ENCODE measurements around the gene TMEM187.
A peak's percentile ranks its signal among the peaks of the same experiment; 100 is the strongest.

The TMEM187 gene

GRCh38 chrX:153930011-153930910 lies 42.3 kb upstream of the TMEM187 start:
- Mint-ChIP-seq H3K27ac (peak overlapping the region; percentile 69), H3K9me3 (no peaks in the 10 kb centered on the region), H3K4me1 (peaks cover 35 to 48% of the 10 kb centered on the region in 2 donors), H3K27me3 (no peaks in the 10 kb centered on the region), H3K4me3 (peak overlapping the region; percentile 21 to 43), H3K36me3 (peaks cover 11 to 45% of the 10 kb centered on the region in 2 donors)
- ATAC-seq (replicated peaks) = no peak
- no peak for DNase-seq

DNA sequence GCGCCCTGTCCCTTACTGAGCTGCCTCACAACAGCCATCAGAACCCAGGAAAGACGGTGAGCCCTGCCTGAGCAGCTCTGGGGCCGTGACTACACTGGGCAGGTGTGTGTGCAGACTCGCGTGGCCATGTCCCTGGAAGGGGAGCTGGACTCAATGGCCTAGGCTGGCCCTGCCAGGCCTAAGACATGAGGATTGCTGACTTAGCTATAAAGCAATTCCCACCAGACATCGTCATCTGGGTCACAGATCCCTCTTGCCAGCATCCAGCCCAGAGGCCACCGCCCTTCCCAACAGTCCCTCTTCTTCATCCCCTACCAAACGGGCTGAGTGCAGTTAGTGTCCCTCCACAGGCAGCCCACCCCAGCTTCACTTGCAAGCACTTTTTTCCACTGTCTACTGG lies 41.4 kb upstream of the TMEM187 start:
- H3K9me3 Mint-ChIP-seq = no peaks in the 10 kb centered on the region
- no peak overlapping the region for H3K4me3 Mint-ChIP-seq
- DNase-seq (no peak), ATAC-seq (replicated peaks) (no peak)
- peaks cover 11 to 39% of the 10 kb centered on the region in 2 donors for H3K36me3 Mint-ChIP-seq
- H3K27me3 Mint-ChIP-seq = no peaks in the 10 kb centered on the region
- H3K27ac Mint-ChIP-seq = peak overlapping the region; percentile 6
- peaks cover 36 to 44% of the 10 kb centered on the region in 2 donors for H3K4me1 Mint-ChIP-seq

GRCh38 chrX:153931748-153932147 lies 40.8 kb upstream of the TMEM187 start:
- Mint-ChIP-seq H3K4me1 (peaks cover 33 to 40% of the 10 kb centered on the region in 2 donors), H3K4me3 (no peak overlapping the region), H3K27ac (peak overlapping the region; percentile 6), H3K9me3 (no peaks in the 10 kb centered on the region), H3K36me3 (peaks cover 11 to 42% of the 10 kb centered on the region in 2 donors), H3K27me3 (no peaks in the 10 kb centered on the region)
- ATAC-seq (replicated peaks) (no peak), DNase-seq (no peak)

GRCh38 chrX:153932220-153932915 lies 40.2 kb upstream of the TMEM187 start:
- Mint-ChIP-seq H3K9me3 (no peaks in the 10 kb centered on the region), H3K27ac (peak overlapping the region; percentile 16), H3K36me3 (peaks cover 9 to 37% of the 10 kb centered on the region in 2 donors), H3K4me3 (peak overlapping the region in 1 of 2 donors; percentile 44), H3K4me1 (peaks cover 29 to 34% of the 10 kb centered on the region in 2 donors), H3K27me3 (no peaks in the 10 kb centered on the region)
- ATAC-seq (replicated peaks) = no peak
- DNase-seq = no peak

DNA sequence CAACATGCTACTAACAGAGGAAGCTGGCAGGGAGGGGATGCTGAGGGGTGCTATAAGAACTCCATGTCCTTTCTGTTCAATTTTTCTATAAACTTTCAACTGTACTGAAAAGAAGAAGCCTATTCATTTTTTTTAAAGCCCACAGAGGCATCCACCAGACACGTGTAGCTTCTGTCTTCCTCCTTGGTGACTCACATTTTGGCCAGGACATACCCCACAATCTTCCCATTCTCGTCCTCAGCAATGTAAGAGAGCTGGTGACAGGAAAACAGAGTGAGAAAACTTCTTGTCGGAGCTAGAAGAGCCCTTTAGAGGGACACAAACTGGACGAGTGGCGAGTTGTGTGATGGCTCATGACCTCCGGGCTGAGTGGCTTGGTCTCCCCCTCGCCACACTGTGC lies 38.8 kb upstream of the TMEM187 start:
- Mint-ChIP-seq H3K4me1 (peaks cover 32 to 35% of the 10 kb centered on the region in 2 donors), H3K27ac (peak overlapping the region; percentile 94), H3K36me3 (peaks cover 13 to 39% of the 10 kb centered on the region in 2 donors), H3K27me3 (no peaks in the 10 kb centered on the region), H3K4me3 (peak overlapping the region; percentile 87 to 89), H3K9me3 (no peaks in the 10 kb centered on the region)
- ATAC-seq (replicated peaks) = no peak
- no peak for DNase-seq

DNA sequence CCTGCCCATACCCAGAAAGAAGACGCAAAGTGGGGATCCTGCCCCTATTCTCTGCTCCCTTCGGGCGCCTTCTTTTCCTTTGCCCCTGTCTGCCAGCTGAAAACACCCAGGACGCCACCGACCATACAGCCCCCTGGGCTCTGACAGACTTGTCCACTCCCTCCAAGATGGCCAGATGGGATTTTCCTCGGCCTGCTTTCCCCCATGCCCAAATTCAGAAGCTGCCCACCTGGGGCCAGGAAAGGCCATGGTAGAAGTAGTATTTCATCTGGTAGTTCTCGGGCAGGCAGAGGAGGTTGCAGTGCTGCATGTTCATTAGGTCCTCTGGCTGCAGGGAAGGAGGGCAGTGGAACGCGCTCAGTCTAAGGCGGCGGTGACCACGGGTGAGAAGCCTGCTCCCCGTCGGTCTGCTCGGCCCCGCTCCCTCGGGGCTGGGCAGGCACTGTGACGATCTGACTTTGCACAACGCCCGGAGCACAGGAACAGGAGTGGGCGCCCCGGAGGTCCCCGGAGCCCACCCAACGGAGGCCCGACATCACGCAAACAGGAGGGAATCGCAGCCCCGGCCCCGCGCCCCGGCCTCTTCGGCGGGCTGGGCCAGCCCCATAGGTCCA lies 38.3 kb upstream of the TMEM187 start:
- H3K27me3 Mint-ChIP-seq = no peaks in the 10 kb centered on the region
- H3K9me3 Mint-ChIP-seq = no peaks in the 10 kb centered on the region
- H3K4me1 Mint-ChIP-seq = peaks cover 29 to 31% of the 10 kb centered on the region in 2 donors
- peak overlapping the region; percentile 87 to 89 for H3K4me3 Mint-ChIP-seq
- peak; percentile 33 to 34 for ATAC-seq (replicated peaks)
- H3K36me3 Mint-ChIP-seq = peaks cover 13 to 35% of the 10 kb centered on the region in 2 donors
- peak overlapping the region; percentile 94 for H3K27ac Mint-ChIP-seq
- no peak for DNase-seq

DNA sequence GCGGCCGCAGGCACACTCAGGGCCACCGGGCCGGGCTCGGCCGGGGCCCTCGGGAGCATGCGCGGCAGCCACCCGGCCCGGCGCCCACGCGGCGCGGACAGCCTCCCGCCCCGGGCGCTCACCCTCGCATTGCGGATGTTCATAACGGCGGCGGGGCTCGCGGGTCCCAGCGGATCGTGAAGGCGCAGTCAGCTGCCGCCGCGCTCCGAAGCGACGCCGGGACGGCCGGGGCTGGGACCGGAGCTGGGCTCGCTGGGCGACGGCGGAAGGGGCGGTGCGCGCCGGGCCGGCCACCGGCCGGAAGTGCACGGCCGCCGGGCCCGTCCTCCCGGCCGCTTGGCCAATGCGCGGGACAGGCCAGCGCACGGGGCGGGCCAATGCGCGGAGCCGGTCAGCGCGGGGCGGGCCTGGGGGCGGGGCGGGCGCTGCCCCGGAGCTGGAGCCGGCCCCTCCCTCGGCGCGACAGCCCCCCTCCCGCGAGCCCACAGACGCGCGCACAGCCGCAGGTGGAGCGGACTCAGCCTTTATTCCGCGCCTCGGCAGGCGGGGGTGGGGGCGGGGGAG lies 37.7 kb upstream of the TMEM187 start, which contains the start of gene NAA10:
NAA10 (minus strand) TSS at position 276 of the 564 bp plus-strand sequence; CDS start at position 143, 133 bp downstream.
- no peaks in the 10 kb centered on the region for H3K9me3 Mint-ChIP-seq

DNA sequence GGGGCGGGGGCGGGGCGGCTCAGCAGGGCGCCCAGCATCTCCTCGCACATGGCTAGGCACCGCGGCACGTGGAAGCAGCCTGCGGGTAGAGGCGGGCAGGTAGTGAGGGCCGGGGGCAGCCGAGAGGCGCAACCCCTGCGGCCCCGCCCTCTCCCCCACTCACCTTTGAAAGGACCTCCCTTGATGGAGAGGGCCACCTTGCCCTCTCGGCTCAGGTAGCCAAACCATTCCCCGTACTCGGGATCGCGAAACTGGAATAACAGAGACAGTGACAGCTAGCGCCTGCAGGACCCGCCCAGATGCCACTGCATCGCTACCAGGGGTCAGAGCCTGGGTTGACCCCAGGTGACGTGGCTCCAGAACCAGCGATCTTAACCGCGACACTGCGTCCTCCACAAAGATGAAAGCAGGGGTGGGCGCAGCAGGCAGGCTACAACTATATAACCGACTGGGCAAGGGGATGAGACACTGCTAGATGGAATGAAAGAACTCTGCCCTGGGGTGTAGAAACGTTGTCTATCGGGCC lies 37.2 kb upstream of the TMEM187 start:
- peak overlapping the region; percentile 79 for H3K27ac Mint-ChIP-seq
- ATAC-seq (replicated peaks) (no peak), DNase-seq (no peak)
- no peaks in the 10 kb centered on the region for H3K27me3 Mint-ChIP-seq
- H3K9me3 Mint-ChIP-seq = no peaks in the 10 kb centered on the region
- peaks cover 17 to 27% of the 10 kb centered on the region in 2 donors for H3K36me3 Mint-ChIP-seq
- peaks cover 27 to 34% of the 10 kb centered on the region in 2 donors for H3K4me1 Mint-ChIP-seq
- peak overlapping the region; percentile 56 to 72 for H3K4me3 Mint-ChIP-seq

More for the DNA sequence above, 37.7 kb upstream of the TMEM187 start, which contains the start of gene NAA10:
- Mint-ChIP-seq H3K4me1 (peaks cover 30 to 32% of the 10 kb centered on the region in 2 donors), H3K27me3 (no peaks in the 10 kb centered on the region), H3K36me3 (peaks cover 17 to 31% of the 10 kb centered on the region in 2 donors), H3K27ac (peak within 1 kb of the TSS; percentile 94), H3K4me3 (peak within 1 kb of the TSS; percentile 87 to 89)
- DNase-seq (peak; percentile 61), ATAC-seq (replicated peaks) (peak; percentile 91 to 93)

- Mint-ChIP-seq H3K27me3 (no peaks in the 10 kb centered on the region), H3K36me3 (peaks cover 15 to 19% of the 10 kb centered on the region in 2 donors), H3K4me1 (peaks cover 24 to 29% of the 10 kb centered on the region in 2 donors), H3K4me3 (no peak overlapping the region), H3K27ac (no peak overlapping the region), H3K9me3 (no peaks in the 10 kb centered on the region)
- DNase-seq (no peak), ATAC-seq (replicated peaks) (no peak)
These were observed 35.5 kb upstream of the TMEM187 start for GRCh38 chrX:153937056-153937455.

DNA sequence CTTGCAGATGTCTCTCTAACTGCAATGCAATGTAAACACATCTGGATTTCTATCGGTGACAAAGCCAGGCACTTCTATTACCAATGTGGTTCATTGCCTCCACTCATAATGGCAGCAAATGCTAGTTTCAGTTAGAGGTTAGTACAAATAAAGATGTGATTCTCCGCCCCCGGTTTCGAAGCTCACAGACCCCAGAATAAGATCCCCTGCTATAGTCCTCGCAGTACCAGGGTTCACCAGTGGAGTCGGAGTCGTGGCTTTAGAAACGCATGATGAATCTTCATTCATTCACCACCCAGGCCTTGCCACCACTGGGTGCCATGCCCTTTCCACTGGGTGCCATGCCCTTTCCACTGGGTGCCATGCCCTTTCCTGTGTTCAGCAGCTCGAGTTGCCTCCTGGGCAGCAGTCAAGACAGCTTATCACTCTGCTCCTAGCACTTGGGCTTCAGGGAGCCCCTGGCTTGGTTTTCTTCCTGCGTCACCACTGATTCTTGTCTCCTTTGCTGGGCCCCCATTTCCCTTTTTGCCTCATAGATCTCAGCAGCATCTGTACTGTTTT lies 34.2 kb upstream of the TMEM187 start:
- Mint-ChIP-seq H3K9me3 (no peaks in the 10 kb centered on the region), H3K36me3 (peaks cover 15 to 20% of the 10 kb centered on the region in 2 donors), H3K4me1 (peaks cover 24 to 35% of the 10 kb centered on the region in 2 donors), H3K4me3 (no peak overlapping the region), H3K27ac (no peak overlapping the region), H3K27me3 (no peaks in the 10 kb centered on the region)
- no peak for DNase-seq
- ATAC-seq (replicated peaks) = no peak

GRCh38 chrX:153939573-153939972 lies 33.0 kb upstream of the TMEM187 start:
- H3K27ac Mint-ChIP-seq = peak overlapping the region; percentile 31

GRCh38 chrX:153941336-153942252 lies 31.0 kb upstream of the TMEM187 start:
- peaks cover 18 to 42% of the 10 kb centered on the region in 2 donors for H3K4me1 Mint-ChIP-seq
- peak overlapping the region; percentile 79 to 84 for H3K4me3 Mint-ChIP-seq
- H3K9me3 Mint-ChIP-seq = no peaks in the 10 kb centered on the region
- DNase-seq (no peak), ATAC-seq (replicated peaks) (no peak)
- peaks cover 16 to 25% of the 10 kb centered on the region in 2 donors for H3K36me3 Mint-ChIP-seq
- H3K27me3 Mint-ChIP-seq = no peaks in the 10 kb centered on the region
- H3K27ac Mint-ChIP-seq = peak overlapping the region; percentile 90

More at GRCh38 chrX:153939573-153939972, 33.0 kb upstream of the TMEM187 start:
- Mint-ChIP-seq H3K36me3 (peaks cover 17 to 22% of the 10 kb centered on the region in 2 donors), H3K4me1 (peaks cover 22 to 37% of the 10 kb centered on the region in 2 donors), H3K9me3 (no peaks in the 10 kb centered on the region), H3K4me3 (no peak overlapping the region), H3K27me3 (no peaks in the 10 kb centered on the region)
- no peak for DNase-seq
- no peak for ATAC-seq (replicated peaks)
